ENCODE data around the gene TTC8. TPM values are rescaled to one million over a fixed set of nuclear protein-coding genes. Genes with fewer than 3 reads are reported as not detected.
"Not testable (repeated sequence)": the region's sequence is repeated elsewhere in the genome, so short reads cannot be mapped to it uniquely, and the experiment has no call there.

TTC8 gene
- total RNA-seq, 5 donors from 2014 or later (not counting 1 experiment from before 2014, with no cell fraction given), result 0.75 to 2.7 (median 2.1) TPM

GRCh38 chr14:88802596-88802995, 21.9 kb upstream of the TTC8 start:
- no peak for DNase-seq
- no peak overlapping the region for H3K27ac ChIP-seq (ENCODE audit: low read length)
- ATAC-seq (replicated peaks in 1 of 4), result no peak
- H3K9me3 ChIP-seq, result no peaks in the 10 kb centered on the region
- WGBS (ENCODE audit: insufficient coverage), result 96% methylated on average over 6 of the region's 6 CpGs
- H3K36me3 ChIP-seq (ENCODE audit: control insufficient read depth in 2 of 2, extremely low read depth in 1 of 2, insufficient read depth in 1 of 2, low read length in 1 of 2), result no peaks in the 10 kb centered on the region
- POLR2A ChIA-PET, result no interaction called here
- CTCF ChIA-PET, result no interaction called here
- Mint-ChIP-seq H3K27ac (no peak overlapping the region), H3K36me3 (no peaks in the 10 kb centered on the region), H3K27me3 (peaks cover 23 to 29% of the 10 kb centered on the region in 2 donors), H3K4me1 (no peaks in the 10 kb centered on the region), H3K4me3 (no peak overlapping the region), H3K9me3 (no peaks in the 10 kb centered on the region)
- peaks cover 0 to 18% of the 10 kb centered on the region in 2 experiments for H3K27me3 ChIP-seq (replicated peaks in 1 of 2; ENCODE audit: control insufficient read depth in 2 of 2, extremely low read depth in 1 of 2, insufficient read depth in 2 of 2, low read length in 1 of 2)
- no peaks in the 10 kb centered on the region for H3K4me1 ChIP-seq (ENCODE audit: control insufficient read depth in 1 of 2, extremely low read depth in 1 of 2, insufficient read depth in 2 of 2, low read length in 2 of 2)
- H3K4me3 ChIP-seq (ENCODE audit: control insufficient read depth in 1 of 2, extremely low read depth in 1 of 2, low read length in 1 of 2), result no peak overlapping the region

- Histone ChIP-seq H3K4me3 (ENCODE audit: control insufficient read depth in 1 of 2, extremely low read depth in 1 of 2, low read length in 1 of 2) (no peak overlapping the region), H3K27ac (ENCODE audit: low read length) (no peak overlapping the region), H3K36me3 (ENCODE audit: control insufficient read depth in 2 of 2, extremely low read depth in 1 of 2, insufficient read depth in 1 of 2, low read length in 1 of 2) (no peaks in the 10 kb centered on the region), H3K4me1 (ENCODE audit: control insufficient read depth in 1 of 2, extremely low read depth in 1 of 2, insufficient read depth in 2 of 2, low read length in 2 of 2) (no peaks in the 10 kb centered on the region), H3K27me3 (replicated peaks in 1 of 2; ENCODE audit: control insufficient read depth in 2 of 2, extremely low read depth in 1 of 2, insufficient read depth in 2 of 2, low read length in 1 of 2) (peaks cover 0 to 20% of the 10 kb centered on the region in 2 experiments), H3K9me3 (peaks cover 2% of the 10 kb centered on the region)
- peaks cover 20 to 29% of the 10 kb centered on the region in 2 donors for H3K27me3 Mint-ChIP-seq
- ATAC-seq (replicated peaks in 1 of 4) (no peak), DNase-seq (no peak)
- CTCF ChIA-PET, result no interaction called here
- H3K27ac Mint-ChIP-seq, result no peak overlapping the region
- POLR2A ChIA-PET, result no interaction called here
- no peaks in the 10 kb centered on the region for H3K4me1 Mint-ChIP-seq
- WGBS (ENCODE audit: insufficient coverage), result no CpG with 5 or more reads among the region's 2 CpGs
- H3K4me3 Mint-ChIP-seq, result no peak overlapping the region
- peaks cover 0 to 7% (median 5%) of the 10 kb centered on the region in 3 donors for H3K9me3 Mint-ChIP-seq
- peaks cover 5% of the 10 kb centered on the region for H3K36me3 Mint-ChIP-seq
These were observed 20.4 kb upstream of the TTC8 start for GRCh38 chr14:88804035-88804434.

- H3K27me3 Mint-ChIP-seq, result peaks cover 20 to 29% of the 10 kb centered on the region in 2 donors
- peaks cover 0 to 11% (median 5%) of the 10 kb centered on the region in 3 donors for H3K9me3 Mint-ChIP-seq
- Histone ChIP-seq H3K27ac (ENCODE audit: low read length) (no peak overlapping the region), H3K27me3 (replicated peaks in 1 of 2; ENCODE audit: control insufficient read depth in 2 of 2, extremely low read depth in 1 of 2, insufficient read depth in 2 of 2, low read length in 1 of 2) (peaks cover 0 to 20% of the 10 kb centered on the region in 2 experiments), H3K4me1 (ENCODE audit: control insufficient read depth in 1 of 2, extremely low read depth in 1 of 2, insufficient read depth in 2 of 2, low read length in 2 of 2) (no peaks in the 10 kb centered on the region), H3K36me3 (ENCODE audit: control insufficient read depth in 2 of 2, extremely low read depth in 1 of 2, insufficient read depth in 1 of 2, low read length in 1 of 2) (no peaks in the 10 kb centered on the region), H3K4me3 (ENCODE audit: control insufficient read depth in 1 of 2, extremely low read depth in 1 of 2, low read length in 1 of 2) (no peak overlapping the region), H3K9me3 (peaks cover 2% of the 10 kb centered on the region)
- no peak overlapping the region for H3K27ac Mint-ChIP-seq
- no peak overlapping the region for H3K4me3 Mint-ChIP-seq
- no peak for DNase-seq
- ChIA-PET CTCF (no interaction called here), POLR2A (no interaction called here)
- no CpG with 5 or more reads among the region's 1 CpG for WGBS (ENCODE audit: insufficient coverage)
- ATAC-seq (replicated peaks in 1 of 4), result no peak
- peaks cover 5% of the 10 kb centered on the region for H3K36me3 Mint-ChIP-seq
- no peaks in the 10 kb centered on the region for H3K4me1 Mint-ChIP-seq
These were observed 20.0 kb upstream of the TTC8 start for GRCh38 chr14:88804477-88804876.

GRCh38 chr14:88808359-88808758, 16.1 kb upstream of the TTC8 start:
- Mint-ChIP-seq H3K9me3 (peaks cover 0 to 11% (median 5%) of the 10 kb centered on the region in 3 donors), H3K36me3 (peaks cover 5% of the 10 kb centered on the region), H3K4me3 (no peak overlapping the region), H3K4me1 (peaks cover 0 to 6% (median 0%) of the 10 kb centered on the region in 3 donors), H3K27ac (no peak overlapping the region), H3K27me3 (peaks cover 24 to 25% of the 10 kb centered on the region in 2 donors)
- Histone ChIP-seq H3K27me3 (replicated peaks in 1 of 2; ENCODE audit: control insufficient read depth in 2 of 2, extremely low read depth in 1 of 2, insufficient read depth in 2 of 2, low read length in 1 of 2) (peaks cover 0 to 12% of the 10 kb centered on the region in 2 experiments), H3K9me3 (peaks cover 2% of the 10 kb centered on the region), H3K4me3 (ENCODE audit: control insufficient read depth in 1 of 2, extremely low read depth in 1 of 2, low read length in 1 of 2) (no peak overlapping the region), H3K36me3 (ENCODE audit: control insufficient read depth in 2 of 2, extremely low read depth in 1 of 2, insufficient read depth in 1 of 2, low read length in 1 of 2) (no peaks in the 10 kb centered on the region), H3K4me1 (ENCODE audit: control insufficient read depth in 1 of 2, extremely low read depth in 1 of 2, insufficient read depth in 2 of 2, low read length in 2 of 2) (no peaks in the 10 kb centered on the region), H3K27ac (ENCODE audit: low read length) (no peak overlapping the region)
- ChIA-PET POLR2A (no interaction called here), CTCF (no interaction called here)
- ATAC-seq (replicated peaks in 1 of 4), result no peak
- DNase-seq, result no peak

GRCh38 chr14:88815980-88816379, 8.5 kb upstream of the TTC8 start:
- Histone ChIP-seq H3K27me3 (replicated peaks in 1 of 2; ENCODE audit: control insufficient read depth in 2 of 2, extremely low read depth in 1 of 2, insufficient read depth in 2 of 2, low read length in 1 of 2) (peaks cover 0 to 3% of the 10 kb centered on the region in 2 experiments), H3K4me3 (ENCODE audit: control insufficient read depth in 1 of 2, extremely low read depth in 1 of 2, low read length in 1 of 2) (no peak overlapping the region), H3K27ac (ENCODE audit: low read length) (no peak overlapping the region), H3K4me1 (ENCODE audit: control insufficient read depth in 1 of 2, extremely low read depth in 1 of 2, insufficient read depth in 2 of 2, low read length in 2 of 2) (no peaks in the 10 kb centered on the region), H3K9me3 (no peaks in the 10 kb centered on the region), H3K36me3 (ENCODE audit: control insufficient read depth in 2 of 2, extremely low read depth in 1 of 2, insufficient read depth in 1 of 2, low read length in 1 of 2) (no peaks in the 10 kb centered on the region)
- Mint-ChIP-seq H3K9me3 (no peaks in the 10 kb centered on the region), H3K27ac (no peak overlapping the region), H3K4me3 (no peak overlapping the region), H3K4me1 (peaks cover 0 to 6% (median 0%) of the 10 kb centered on the region in 3 donors), H3K27me3 (peaks cover 44 to 53% of the 10 kb centered on the region in 2 donors), H3K36me3 (no peaks in the 10 kb centered on the region)
- POLR2A ChIA-PET, result no interaction called here
- CTCF ChIA-PET, result no interaction called here
- DNase-seq, result no peak
- WGBS (ENCODE audit: insufficient coverage), result 100% methylated on average over 1 of the region's 4 CpGs
- ATAC-seq (replicated peaks in 1 of 4), result no peak

- ATAC-seq (replicated peaks in 1 of 4) (no peak), DNase-seq (no peak)
- Histone ChIP-seq H3K36me3 (ENCODE audit: control insufficient read depth in 2 of 2, extremely low read depth in 1 of 2, insufficient read depth in 1 of 2, low read length in 1 of 2) (no peaks in the 10 kb centered on the region), H3K4me3 (ENCODE audit: control insufficient read depth in 1 of 2, extremely low read depth in 1 of 2, low read length in 1 of 2) (no peak overlapping the region), H3K4me1 (ENCODE audit: control insufficient read depth in 1 of 2, extremely low read depth in 1 of 2, insufficient read depth in 2 of 2, low read length in 2 of 2) (no peaks in the 10 kb centered on the region), H3K27ac (ENCODE audit: low read length) (no peak overlapping the region), H3K27me3 (replicated peaks in 1 of 2; ENCODE audit: control insufficient read depth in 2 of 2, extremely low read depth in 1 of 2, insufficient read depth in 2 of 2, low read length in 1 of 2) (peaks cover 0 to 3% of the 10 kb centered on the region in 2 experiments), H3K9me3 (no peaks in the 10 kb centered on the region)
- Mint-ChIP-seq H3K36me3 (no peaks in the 10 kb centered on the region), H3K4me3 (no peak overlapping the region), H3K4me1 (no peaks in the 10 kb centered on the region), H3K9me3 (no peaks in the 10 kb centered on the region), H3K27ac (no peak overlapping the region), H3K27me3 (peaks cover 34 to 48% of the 10 kb centered on the region in 2 donors)
- WGBS (ENCODE audit: insufficient coverage), result 100% methylated on average over 1 of the region's 1 CpG
- ChIA-PET POLR2A (no interaction called here), CTCF (interaction anchor here in 1 of 2 donors (0.6 kb wide), 1 partner anchor 31 kb away, joined by 5 read pairs; no protein-coding TSS in a partner anchor)
These were observed 6.4 kb upstream of the TTC8 start for GRCh38 chr14:88818018-88818417.

GRCh38 chr14:88819674-88820073, 4.8 kb upstream of the TTC8 start:
- H3K9me3 ChIP-seq; H3K27me3 ChIP-seq (replicated peaks in 1 of 2; ENCODE audit: control insufficient read depth in 2 of 2, extremely low read depth in 1 of 2, insufficient read depth in 2 of 2, low read length in 1 of 2); H3K9me3 Mint-ChIP-seq; POLR2A ChIA-PET; H3K4me3 ChIP-seq (ENCODE audit: control insufficient read depth in 1 of 2, extremely low read depth in 1 of 2, low read length in 1 of 2); H3K27ac Mint-ChIP-seq; H3K36me3 ChIP-seq (ENCODE audit: control insufficient read depth in 2 of 2, extremely low read depth in 1 of 2, insufficient read depth in 1 of 2, low read length in 1 of 2); H3K4me1 Mint-ChIP-seq; ATAC-seq (replicated peaks in 1 of 4); DNase-seq; H3K4me1 ChIP-seq (ENCODE audit: control insufficient read depth in 1 of 2, extremely low read depth in 1 of 2, insufficient read depth in 2 of 2, low read length in 2 of 2); H3K27ac ChIP-seq (ENCODE audit: low read length); H3K4me3 Mint-ChIP-seq; H3K36me3 Mint-ChIP-seq: not testable (repeated sequence)
- no CpG with 5 or more reads among the region's 3 CpGs for WGBS (ENCODE audit: insufficient coverage)
- H3K27me3 Mint-ChIP-seq, result peaks cover 34 to 45% of the 10 kb centered on the region in 2 donors
- CTCF ChIA-PET, result interaction anchor here in 1 of 2 donors (0.8 kb wide), 1 partner anchor 825 kb away, joined by 3 read pairs; no protein-coding TSS in a partner anchor
